Measurements from ENCODE around the gene ATG9A. TPM values are rescaled to one million over a fixed set of nuclear protein-coding genes. Genes with fewer than 3 reads are reported as not detected.

Gene ATG9A
- total and polyA plus RNA-seq, 2 donors (not counting 1 experiment from before 2014, with no cell fraction given): 41.8 to 65.5 TPM

DNA sequence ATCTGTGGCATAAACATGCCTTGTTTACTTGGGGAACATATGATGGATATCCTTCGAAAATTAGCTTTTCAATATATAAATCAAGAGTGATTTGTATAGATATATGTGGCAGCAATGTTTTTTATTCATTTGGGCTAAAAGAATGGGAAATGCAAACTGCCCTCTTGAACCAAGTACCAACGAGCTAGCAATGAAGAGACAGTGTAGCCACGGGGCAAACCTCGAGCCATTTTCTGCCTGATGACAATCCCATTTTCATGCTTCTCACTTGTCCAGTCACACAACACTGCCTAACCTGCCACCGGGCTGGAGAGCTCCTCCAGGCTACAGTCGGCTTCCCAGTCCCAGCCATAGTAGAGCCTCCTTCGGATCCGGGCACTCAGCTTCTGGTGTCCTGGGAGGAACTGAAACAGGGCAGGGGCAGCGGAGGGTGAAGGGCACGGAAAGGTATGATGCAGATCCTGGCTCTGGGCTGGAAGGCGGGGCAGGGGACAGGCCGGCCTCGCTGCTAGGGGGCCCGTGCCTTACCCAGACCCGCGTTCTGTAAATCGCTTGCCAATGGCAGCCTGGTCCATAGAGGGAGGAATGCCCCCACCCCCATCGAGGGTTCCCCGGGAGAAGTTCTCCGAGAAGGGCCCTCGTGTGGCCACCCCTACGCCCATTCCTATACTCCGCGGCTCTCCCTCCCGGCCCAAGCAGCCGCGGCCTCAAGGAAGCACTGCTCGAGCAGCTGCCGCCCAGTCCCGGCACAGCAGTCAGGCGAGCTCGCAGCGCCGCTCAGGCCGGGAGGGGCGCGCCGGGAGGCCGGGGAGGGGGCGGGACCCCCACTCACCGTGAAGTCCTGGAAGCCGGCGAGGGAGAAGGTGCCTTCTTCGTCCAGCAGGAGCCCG is 53.3 kb downstream of the ATG9A start:
- Mint-ChIP-seq H3K27me3 (no peaks in the 10 kb centered on the region), H3K27ac (peak overlapping the region; percentile 99), H3K9me3 (ENCODE audit: insufficient read depth) (no peaks in the 10 kb centered on the region), H3K4me3 (peak overlapping the region; percentile 99), H3K4me1 (peaks cover 47% of the 10 kb centered on the region)
- Histone ChIP-seq H3K36me3 (replicated peaks in 1 of 2; ENCODE audit: control extremely low read depth in 1 of 2, control insufficient read depth in 1 of 2, extremely low read depth in 1 of 2, insufficient read depth in 2 of 2, low read length in 1 of 2) (peaks cover 3 to 58% of the 10 kb centered on the region in 2 experiments), H3K4me1 (ENCODE audit: control insufficient read depth in 2 of 2, insufficient read depth in 2 of 2, low read length in 2 of 2) (peaks cover 17 to 55% of the 10 kb centered on the region in 2 donors), H3K27ac (ENCODE audit: low read length in 2 of 2) (peak overlapping the region; percentile 94 to 97), H3K79me2 (ENCODE audit: control insufficient read depth, insufficient read depth, low read length) (peaks cover 50% of the 10 kb centered on the region), H3K9ac (ENCODE audit: low read length) (peak overlapping the region; percentile 97), H3K9me3 (ENCODE audit: control extremely low read depth in 1 of 3, control insufficient read depth in 2 of 3, insufficient read depth in 1 of 3, low read length in 2 of 3) (no peaks in the 10 kb centered on the region), H3K27me3 (replicated peaks in 1 of 4; ENCODE audit: control extremely low read depth in 1 of 4, control insufficient read depth in 3 of 4, insufficient read depth in 4 of 4, low read length in 3 of 4) (no peaks in the 10 kb centered on the region), H4K20me1 (ENCODE audit: control insufficient read depth, insufficient read depth, low read length, poor library complexity, severe bottlenecking) (peaks cover 54% of the 10 kb centered on the region), H3K4me3 (ENCODE audit: control extremely low read depth in 1 of 5, extremely low read depth in 1 of 5, insufficient read depth in 1 of 5, low read depth in 2 of 5, low read length in 4 of 5) (peak overlapping the region; percentile 71 to 97 (median 94)), H3K4me2 (replicated peaks; ENCODE audit: low read depth, low read length, poor library complexity, severe bottlenecking) (peak overlapping the region; percentile 83), H2AFZ (ENCODE audit: insufficient read depth, low read depth, low read length, poor library complexity, severe bottlenecking) (peak overlapping the region; percentile 83)
- intact Hi-C loops (cut with micrococcal nuclease): loop anchor here (1.0 to 5.0 kb wide), 10 partner anchors 16 to 959 kb away; partner anchors contain the start of genes ANKZF1, ARPC2, ATG9A and CNOT9
- peak; percentile 52 for ATAC-seq (ENCODE audit: low read depth)
- WGBS (ENCODE audit: insufficient coverage): under 1% methylated on average over 42 of the region's 45 CpGs
- TF ChIP-seq, protein P1, sequence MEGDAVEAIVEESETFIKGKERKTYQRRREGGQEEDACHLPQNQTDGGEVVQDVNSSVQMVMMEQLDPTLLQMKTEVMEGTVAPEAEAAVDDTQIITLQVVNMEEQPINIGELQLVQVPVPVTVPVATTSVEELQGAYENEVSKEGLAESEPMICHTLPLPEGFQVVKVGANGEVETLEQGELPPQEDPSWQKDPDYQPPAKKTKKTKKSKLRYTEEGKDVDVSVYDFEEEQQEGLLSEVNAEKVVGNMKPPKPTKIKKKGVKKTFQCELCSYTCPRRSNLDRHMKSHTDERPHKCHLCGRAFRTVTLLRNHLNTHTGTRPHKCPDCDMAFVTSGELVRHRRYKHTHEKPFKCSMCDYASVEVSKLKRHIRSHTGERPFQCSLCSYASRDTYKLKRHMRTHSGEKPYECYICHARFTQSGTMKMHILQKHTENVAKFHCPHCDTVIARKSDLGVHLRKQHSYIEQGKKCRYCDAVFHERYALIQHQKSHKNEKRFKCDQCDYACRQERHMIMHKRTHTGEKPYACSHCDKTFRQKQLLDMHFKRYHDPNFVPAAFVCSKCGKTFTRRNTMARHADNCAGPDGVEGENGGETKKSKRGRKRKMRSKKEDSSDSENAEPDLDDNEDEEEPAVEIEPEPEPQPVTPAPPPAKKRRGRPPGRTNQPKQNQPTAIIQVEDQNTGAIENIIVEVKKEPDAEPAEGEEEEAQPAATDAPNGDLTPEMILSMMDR (IDR thresholded peaks at IDR 0.05): no peak
- no peak for TF ChIP-seq EZH2 (IDR thresholded peaks at IDR 0.05; ENCODE audit: borderline replicate concordance, insufficient read depth, low read depth, low read length, poor library complexity, severe bottlenecking)
- ChIA-PET CTCF (interaction anchor here (0.8 to 8.6 kb wide), 18 partner anchors 10 to 425 kb away, joined by 3 to 136 read pairs (median 7); partner anchors contain the start of genes ABCB6, ANKZF1, ATG9A and DNAJB2), POLR2A (interaction anchor here (0.5 to 4.0 kb wide), 17 partner anchors 17 to 295 kb away, joined by 3 to 46 read pairs (median 8); partner anchors contain the start of genes ABCB6, ANKZF1, ATG9A and DNAJB2)
- peak; percentile 88 for DNase-seq
